CD4-positive, alpha-beta T cell treated with Interferon alpha-2 for 1 hour (primary cell): ENCODE data around the gene RPS25.
"Not testable (repeated sequence)": the region's sequence is repeated elsewhere in the genome, so short reads cannot be mapped to it uniquely, and the experiment has no call there.

Source experiments
- DNase-seq, 2 donors: peaks; one replicate each; pipeline ENCODE4 v3.0.0-alpha.2; 2020 to 2022

Gene RPS25

GRCh38 chr11:119038884-119039283, 20.7 kb upstream of the RPS25 start:
- no peak for DNase-seq

DNA sequence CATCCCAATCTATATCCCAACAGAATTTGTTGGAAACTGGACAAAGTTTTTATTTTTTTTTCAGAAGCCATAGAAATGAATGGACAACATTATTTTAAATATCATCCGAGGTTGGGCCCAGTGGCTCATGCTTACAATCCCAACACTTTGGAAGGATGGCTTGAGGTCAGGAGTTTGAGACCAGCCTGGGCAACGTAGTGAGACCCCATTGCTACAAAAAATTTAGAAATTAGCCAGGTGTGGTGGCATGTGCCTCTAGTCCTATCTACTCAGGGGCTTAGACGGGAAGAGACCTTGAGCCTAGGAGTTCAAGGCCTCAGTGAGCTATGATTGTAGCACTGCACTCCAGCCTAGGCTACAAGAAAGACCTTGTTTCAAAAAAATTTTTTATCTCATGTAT, 16.7 kb upstream of the RPS25 start:
- DNase-seq = no peak

DNA sequence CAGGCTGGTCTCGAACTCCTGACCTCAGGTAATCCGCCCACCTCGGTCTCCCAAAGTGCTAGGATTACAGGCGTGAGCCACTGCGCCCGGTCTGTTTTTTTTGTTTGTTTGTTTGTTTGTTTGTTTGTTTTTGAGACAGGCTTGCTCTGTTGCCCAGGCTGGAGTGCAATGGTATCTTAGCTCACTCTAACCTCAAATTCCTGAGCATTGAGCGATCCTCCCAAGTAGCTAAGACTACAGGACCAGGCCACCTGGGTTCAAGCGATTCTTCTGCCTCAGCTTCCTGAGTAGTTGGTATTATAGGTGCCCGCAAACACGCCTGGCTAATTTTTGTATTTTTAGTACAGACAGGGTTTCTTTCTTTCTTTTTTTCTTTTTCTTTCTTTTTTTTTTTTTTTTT, 15.3 kb upstream of the RPS25 start:
- DNase-seq = not testable (repeated sequence)

GRCh38 chr11:119031912-119032280, 13.8 kb upstream of the RPS25 start:
- no peak for DNase-seq

- peak; percentile 99 to 100 for DNase-seq
Measured at GRCh38 chr11:119030329-119031047, 12.3 kb upstream of the RPS25 start, which contains the start of gene SLC37A4. Gene SLC37A4 (minus strand): TSS chr11:119030877.

DNA sequence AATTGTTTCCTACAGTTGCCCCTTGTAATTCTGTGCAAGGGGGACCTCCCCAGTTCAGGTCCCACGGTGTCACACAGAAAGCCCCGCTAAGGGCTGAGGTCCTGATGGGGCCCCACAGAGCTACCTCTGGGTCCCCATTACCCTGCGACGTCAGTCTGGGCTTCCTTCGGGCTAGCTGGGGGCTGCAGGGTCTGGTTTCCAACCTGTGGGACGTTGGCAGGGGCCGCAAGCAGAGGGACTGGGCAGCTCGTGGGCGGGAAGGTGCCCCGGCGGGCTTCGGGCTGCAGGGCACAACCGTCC, 11.8 kb upstream of the RPS25 start:
- DNase-seq = no peak

DNA sequence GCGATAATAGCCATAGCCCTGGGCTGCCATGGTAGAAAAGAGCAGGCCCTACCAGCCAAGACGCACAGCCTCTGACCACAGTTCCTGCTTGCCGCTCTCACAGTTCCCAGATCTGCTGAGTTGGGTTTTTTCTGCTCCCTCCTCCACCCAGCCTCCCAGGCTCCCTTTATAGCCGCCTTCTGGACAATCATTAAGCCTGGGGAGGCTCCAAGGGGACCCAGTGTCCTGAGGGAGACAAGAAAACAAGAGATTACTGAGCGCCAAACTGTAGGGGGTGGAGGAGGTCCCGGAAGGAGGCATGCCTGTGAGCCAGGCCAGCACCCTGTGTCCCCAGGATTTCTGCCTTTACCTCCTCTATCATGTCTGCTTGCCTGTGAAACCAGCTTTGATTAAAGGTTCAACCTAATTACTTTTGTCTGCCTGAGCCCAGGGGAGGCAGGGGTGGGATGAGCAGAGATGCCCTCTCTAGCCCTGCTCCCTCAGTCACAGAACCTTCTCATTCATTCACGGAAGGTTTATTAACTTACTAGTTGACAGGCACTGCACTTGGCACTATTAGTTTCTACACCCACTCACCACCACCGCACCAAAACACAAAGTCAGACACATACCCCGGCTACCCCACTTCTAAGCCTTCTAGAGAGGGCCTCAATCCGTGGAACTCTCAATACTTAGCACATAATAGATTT, 11.3 kb upstream of the RPS25 start:
- DNase-seq = no peak

DNA sequence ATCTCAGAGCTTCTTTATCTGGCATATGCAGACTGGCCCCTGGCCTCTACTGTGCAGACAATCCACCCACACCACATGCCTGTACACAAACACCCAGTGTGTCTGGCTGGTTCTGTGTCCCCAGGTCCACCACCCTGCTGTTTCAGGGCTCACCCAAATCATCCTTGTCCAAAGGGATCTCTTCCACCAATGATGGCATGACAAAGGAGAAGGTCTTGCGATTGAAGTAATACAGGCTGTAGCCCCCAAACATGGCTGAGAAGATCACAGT, 10.9 kb upstream of the RPS25 start:
- no peak for DNase-seq

GRCh38 chr11:119028346-119029068, 10.4 kb upstream of the RPS25 start:
- DNase-seq = no peak

GRCh38 chr11:119027561-119028345, 9.6 kb upstream of the RPS25 start:
- DNase-seq = no peak

- no peak for DNase-seq
Measured at GRCh38 chr11:119026970-119027369, 8.8 kb upstream of the RPS25 start.

- DNase-seq = no peak
Measured at GRCh38 chr11:119025978-119026766, 8.0 kb upstream of the RPS25 start.

DNA sequence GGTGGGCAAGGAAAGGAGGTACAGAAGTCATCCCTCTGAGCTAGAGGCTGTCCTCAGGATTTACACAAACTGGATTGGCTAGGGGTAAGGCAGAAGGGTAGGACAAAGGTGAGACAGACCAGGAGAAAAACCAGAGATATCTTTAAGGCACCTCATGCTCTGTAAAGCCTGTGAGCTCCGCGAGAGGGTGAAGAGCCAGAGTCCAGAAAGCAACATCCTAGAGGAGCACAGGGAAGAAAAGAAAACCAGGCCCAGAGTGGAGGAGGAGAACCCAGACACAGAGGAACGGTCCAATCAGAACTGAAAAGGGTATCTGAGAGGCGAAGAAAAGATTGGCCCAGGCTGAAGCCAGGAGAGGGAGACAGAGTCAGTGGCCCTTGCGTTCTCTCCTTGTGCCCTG, 7.4 kb upstream of the RPS25 start:
- no peak for DNase-seq

- DNase-seq = no peak
Measured at GRCh38 chr11:119025099-119025473, 6.9 kb upstream of the RPS25 start.

GRCh38 chr11:119024430-119025098, 6.4 kb upstream of the RPS25 start:
- DNase-seq = no peak

DNA sequence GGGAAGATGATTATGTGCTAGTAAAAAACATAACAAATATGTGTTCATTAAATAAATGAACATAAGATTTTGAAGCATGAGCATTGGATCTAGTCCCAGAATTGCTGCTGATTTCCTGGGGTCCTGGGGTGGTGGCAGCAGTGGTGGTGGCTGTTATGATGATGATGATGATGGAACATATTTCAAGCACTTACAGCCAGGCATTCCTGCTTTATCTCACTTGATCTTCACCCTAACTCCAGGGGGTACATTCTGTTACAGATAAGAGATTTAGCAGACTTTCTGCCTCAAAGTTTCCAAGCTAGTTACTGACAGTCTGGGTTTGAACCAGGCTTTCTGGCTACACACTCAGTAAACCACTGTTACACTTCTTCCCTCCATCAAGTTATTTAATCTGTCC, 5.6 kb upstream of the RPS25 start:
- DNase-seq = no peak

- DNase-seq = no peak
Measured at GRCh38 chr11:119021631-119022030, 3.5 kb upstream of the RPS25 start.

GRCh38 chr11:119019996-119020395, 1.9 kb upstream of the RPS25 start:
- no peak for DNase-seq

- DNase-seq = peak in 1 of 2 donors; percentile 19
Measured at GRCh38 chr11:119017377-119017776, 766 bp downstream of the RPS25 start.

- DNase-seq = no peak
Measured at GRCh38 chr11:119016216-119017009, 1.7 kb downstream of the RPS25 start.

DNA sequence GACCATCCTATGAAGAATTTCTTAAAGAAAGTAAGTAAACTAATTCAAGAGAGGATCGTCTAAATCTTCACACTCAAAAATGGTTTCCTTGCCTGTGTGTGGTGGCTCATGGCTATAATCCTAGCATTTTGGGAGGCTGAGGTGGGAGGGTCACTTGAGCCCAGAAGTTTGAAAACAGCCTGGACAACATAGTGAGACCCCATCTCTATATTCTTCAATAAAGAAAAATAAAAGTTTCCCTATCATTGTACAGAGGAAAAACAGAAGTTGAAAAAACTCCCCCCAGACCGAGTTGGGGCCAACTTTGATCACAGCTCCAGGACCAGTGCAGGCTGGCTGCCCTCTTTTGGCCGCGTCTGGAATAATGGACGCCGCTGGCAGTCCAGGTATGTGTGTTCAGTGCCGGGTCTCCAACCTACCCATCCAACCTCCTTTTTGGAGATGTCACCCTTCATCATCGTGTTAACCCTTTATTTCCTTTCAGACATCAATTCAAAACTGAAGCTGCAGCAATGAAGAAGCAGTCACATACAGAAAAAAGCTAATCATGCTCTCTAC, 3.0 kb downstream of the RPS25 start:
- DNase-seq = no peak
